Pons (tissue), 1 donor: Measurements from ENCODE around the gene CCND3.
"Not testable (repeated sequence)": the region's sequence is repeated elsewhere in the genome, so short reads cannot be mapped to it uniquely, and the experiment has no call there.

Source experiments
- DNase-seq: peaks from one replicate; pipeline ENCODE4 v3.0.0-alpha.2; 2016; ENCODE audit warnings: low spot score

Gene CCND3

GRCh38 chr6:41947581-41948220 is 6.1 kb upstream of the CCND3 start:
- no peak for DNase-seq

GRCh38 chr6:41943456-41943855 is 1.8 kb upstream of the CCND3 start:
- DNase-seq, result no peak

GRCh38 chr6:41942882-41943281 is 1.3 kb upstream of the CCND3 start:
- not testable (repeated sequence) for DNase-seq

- no peak for DNase-seq
These were observed 651 bp upstream of the CCND3 start for GRCh38 chr6:41942067-41942851.

GRCh38 chr6:41940759-41941279 is 789 bp downstream of the CCND3 start:
- DNase-seq, result no peak

GRCh38 chr6:41939848-41940758 is 1.5 kb downstream of the CCND3 start:
- no peak for DNase-seq

DNA sequence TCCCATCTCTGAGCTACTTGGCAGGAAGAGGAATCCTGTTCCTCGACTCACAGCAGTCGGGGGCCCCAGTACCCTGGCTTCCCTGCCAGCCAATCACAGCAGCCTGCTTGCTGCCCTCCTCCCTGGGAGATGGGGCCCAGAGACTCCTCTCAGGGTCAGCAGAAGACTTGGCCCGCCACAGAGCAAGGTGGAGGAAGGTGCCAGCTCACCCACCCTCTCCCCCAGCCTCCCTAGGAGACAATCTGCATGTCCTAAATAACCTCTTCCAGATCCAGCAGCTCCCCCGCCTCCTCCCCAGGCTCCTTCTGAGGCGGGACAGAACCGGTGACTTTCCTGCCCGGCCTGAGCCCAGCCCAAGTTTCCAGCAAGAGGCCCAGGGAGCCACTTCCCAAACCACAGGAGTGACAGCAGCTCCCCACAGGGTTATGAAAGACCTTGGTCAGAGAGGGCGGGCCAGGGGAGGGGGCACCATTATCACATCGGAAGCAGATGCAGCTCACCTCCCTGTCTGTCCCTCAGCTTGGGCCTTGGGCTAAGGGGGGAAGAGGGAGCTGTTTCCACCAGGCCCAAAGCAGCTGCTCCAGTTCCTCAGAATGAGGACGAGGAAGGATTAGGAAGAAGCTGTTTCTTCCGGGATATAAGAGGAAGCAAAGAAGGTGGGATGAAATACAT is 2.3 kb downstream of the CCND3 start:
- no peak for DNase-seq

- no peak for DNase-seq
These were observed 2.9 kb downstream of the CCND3 start for GRCh38 chr6:41938590-41939175.

DNA sequence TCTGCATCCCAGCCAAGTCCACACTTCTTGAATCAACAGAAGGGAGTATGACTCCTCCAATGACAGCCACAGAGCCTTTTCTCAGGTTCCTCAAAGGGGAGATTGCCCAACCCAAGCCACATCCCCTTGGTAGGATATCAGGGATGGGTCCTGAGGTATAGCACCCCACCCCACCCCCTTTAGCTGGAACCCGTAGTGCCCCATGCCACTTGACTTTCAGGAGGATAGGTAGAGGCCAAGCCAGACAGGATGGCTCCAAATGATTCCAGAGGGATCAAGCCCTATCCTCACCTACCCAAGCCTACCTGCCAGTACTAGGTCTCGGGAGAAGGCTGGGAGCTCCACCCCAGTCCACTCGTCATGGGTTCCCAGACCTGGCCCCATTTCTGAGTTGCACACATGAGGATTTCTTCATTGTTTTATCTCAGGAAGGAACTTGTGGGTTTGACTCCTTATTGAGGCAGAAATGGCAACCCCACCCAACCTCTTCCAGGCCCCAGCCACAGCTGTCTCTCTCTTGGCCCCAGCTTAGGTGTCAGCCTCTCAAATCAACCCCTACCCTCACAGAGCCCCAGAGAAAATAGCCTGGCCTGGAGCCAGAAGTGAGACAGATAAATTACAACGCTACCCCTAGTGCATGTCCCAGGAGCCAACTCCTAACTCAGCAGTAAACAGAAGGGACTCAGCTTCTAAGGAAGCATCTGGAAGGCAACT is 3.6 kb downstream of the CCND3 start:
- DNase-seq, result no peak

GRCh38 chr6:41937472-41937860 is 4.1 kb downstream of the CCND3 start:
- no peak for DNase-seq

DNA sequence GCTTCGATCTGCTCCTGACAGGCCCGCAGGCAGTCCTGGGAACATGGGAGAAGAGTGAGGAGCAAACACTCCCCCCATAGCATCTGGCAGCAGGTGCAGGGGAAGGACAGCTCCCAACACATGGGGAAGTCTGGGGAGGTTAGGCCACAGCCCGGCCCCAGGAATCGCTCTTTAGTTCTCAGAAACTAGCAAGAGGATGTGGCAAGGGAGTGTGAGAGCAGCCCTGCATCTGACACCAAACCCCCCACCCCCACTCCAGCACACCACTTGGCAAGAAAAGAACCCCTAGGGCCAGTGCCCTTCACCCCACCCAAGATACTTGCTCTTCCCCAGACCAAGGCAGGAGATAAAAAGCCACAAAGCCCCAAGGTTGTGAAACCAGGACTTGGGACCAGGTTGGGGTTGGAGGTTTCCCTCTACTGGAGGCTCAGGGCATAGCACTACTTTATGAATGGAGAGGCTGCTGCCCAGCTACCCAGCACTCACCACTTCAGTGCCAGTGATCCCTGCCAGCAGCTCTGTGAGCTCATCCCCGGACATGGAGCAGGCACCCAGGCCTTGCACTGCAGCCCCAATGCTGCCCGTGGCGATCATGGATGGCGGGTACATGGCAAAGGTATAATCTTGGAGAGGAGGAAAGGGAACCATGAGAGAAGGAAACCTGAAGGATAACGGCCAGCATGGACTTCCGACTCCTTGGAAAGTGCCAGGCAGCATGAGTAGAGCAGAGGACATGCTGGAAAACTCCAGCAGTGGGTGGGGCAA is 5.4 kb downstream of the CCND3 start:
- DNase-seq, result peak; percentile 95

DNA sequence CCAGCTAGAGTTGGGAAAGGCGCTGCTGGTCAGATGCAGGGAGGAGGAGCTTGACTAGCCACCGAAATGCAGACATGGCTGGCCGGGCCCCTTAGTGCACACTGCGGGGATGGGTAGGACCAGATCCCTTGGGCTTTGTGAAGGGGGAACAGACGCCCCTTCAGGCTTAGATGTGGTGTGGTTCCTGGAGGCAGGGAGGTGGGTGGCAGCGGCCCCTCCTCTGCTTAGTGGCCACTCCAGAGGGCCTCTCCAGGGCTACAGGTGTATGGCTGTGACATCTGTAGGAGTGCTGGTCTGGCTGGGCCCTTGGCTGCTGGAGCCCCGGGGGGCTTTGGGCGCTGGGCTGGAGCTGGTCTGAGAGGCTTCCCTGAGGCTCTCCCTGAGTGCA is 5.9 kb downstream of the CCND3 start:
- DNase-seq, result no peak

GRCh38 chr6:41935193-41935574 is 6.4 kb downstream of the CCND3 start:
- DNase-seq, result no peak

- DNase-seq, result no peak
These were observed 7.1 kb downstream of the CCND3 start for GRCh38 chr6:41934278-41935192.

DNA sequence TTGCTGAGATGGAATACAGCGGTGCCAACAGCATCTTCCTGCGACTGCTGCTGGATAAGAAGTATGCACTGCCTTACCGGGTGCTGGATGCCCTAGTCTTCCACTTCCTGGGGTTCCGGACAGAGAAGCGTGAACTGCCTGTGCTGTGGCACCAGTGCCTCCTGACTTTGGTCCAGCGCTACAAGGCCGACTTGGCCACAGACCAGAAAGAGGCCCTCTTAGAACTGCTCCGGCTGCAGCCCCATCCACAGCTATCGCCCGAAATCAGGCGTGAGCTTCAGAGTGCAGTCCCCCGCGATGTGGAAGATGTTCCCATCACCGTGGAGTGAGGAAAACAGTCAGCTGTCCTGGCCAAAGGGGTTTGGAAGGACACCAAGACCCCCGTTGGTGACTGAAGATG is 9.2 kb downstream of the CCND3 start:
- no peak for DNase-seq

- no peak for DNase-seq
These were observed 9.8 kb downstream of the CCND3 start for GRCh38 chr6:41931792-41932191.

- no peak for DNase-seq
These were observed 11.7 kb downstream of the CCND3 start for GRCh38 chr6:41929924-41930323.

DNA sequence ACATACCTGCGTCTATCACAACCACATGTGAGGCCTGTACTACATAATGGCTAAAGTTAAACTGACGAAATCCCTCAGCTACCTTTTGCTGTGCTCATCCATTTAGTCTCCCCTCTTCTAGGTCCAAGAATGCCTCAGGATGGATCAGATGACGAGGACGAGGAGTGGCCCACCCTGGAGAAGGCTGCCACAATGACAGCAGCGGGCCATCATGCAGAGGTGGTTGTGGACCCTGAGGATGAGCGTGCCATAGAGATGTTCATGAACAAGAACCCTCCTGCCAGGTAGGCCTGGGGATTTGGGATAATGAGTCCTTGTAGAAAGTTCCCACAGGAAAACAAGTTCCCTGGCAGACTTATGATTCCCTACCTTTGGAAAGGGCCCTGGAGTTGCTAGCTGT is 14.4 kb downstream of the CCND3 start:
- no peak for DNase-seq

DNA sequence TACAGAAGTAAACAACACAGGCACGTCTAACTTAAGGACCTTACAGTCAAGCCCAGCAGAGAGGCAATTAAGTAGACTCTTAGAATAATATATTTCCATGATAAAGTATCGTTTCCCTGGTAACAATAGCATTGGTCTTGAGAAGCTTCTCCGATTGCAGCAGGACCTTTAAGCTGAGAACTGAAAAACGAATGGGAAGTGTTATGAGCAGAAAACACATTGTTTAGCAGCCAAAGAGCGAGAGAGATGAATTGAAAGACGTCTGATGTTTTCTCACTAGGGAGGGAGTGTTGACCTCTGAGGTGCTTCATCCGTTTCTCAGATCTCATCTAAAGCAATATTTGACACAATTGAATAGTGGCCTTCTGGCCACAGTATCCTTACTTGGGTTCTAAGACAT is 19.5 kb downstream of the CCND3 start:
- no peak for DNase-seq
